ENCODE data around the gene IFT88.
A peak's percentile ranks its signal among the peaks of the same experiment; 100 is the strongest.

IFT88 gene, protein sequence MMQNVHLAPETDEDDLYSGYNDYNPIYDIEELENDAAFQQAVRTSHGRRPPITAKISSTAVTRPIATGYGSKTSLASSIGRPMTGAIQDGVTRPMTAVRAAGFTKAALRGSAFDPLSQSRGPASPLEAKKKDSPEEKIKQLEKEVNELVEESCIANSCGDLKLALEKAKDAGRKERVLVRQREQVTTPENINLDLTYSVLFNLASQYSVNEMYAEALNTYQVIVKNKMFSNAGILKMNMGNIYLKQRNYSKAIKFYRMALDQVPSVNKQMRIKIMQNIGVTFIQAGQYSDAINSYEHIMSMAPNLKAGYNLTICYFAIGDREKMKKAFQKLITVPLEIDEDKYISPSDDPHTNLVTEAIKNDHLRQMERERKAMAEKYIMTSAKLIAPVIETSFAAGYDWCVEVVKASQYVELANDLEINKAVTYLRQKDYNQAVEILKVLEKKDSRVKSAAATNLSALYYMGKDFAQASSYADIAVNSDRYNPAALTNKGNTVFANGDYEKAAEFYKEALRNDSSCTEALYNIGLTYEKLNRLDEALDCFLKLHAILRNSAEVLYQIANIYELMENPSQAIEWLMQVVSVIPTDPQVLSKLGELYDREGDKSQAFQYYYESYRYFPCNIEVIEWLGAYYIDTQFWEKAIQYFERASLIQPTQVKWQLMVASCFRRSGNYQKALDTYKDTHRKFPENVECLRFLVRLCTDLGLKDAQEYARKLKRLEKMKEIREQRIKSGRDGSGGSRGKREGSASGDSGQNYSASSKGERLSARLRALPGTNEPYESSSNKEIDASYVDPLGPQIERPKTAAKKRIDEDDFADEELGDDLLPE

DNA sequence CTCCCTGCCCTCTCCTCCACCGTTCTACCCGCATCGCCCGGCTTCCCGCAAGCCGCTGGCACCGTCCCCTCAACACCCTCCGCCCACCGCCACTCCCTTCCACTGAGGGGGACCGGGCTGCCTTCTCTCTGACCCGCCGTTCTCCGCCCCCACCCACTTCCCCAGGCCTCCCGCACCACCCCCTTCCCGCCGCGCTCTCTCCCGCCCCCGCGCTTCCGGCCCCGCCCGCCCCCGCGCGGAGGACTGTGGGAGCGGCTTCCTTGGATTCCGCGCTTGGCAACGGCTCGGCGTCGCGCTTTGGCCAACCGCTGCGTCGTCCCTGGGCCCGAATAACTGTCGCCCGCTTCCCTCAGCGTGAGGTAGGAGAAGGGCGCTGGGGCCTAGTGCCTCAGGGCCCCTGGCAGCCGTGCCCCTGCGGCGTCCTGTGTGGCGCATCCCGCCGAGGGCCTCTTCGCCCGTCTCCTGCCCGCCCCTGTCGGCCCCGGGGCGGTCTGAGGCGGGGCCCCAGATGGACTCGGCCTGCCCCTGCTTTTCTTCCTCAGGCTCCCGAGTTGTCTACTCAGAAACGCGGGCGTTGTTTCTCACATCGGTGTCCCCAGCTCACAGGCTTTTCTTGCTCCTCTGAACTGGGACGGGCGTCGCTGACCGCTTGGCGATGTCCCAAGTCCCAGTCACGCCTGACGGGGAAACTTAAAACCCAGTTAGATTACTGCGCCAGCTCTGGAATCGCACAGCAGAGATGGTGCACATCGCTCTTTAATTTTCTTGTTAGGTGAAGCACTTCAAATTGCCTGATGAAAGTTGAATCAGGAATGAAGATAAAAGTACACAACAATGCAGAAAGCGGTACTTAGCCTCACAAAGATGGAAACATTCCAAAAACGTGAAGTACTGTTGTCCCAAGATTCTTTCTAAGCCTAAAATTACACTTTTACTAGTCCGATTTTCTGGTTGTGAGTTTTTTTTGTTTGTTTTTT lies at the start of gene IFT88:
IFT88 (plus strand) TSS at position 260 of the 977 bp plus-strand sequence. CDS start 7,229 bp downstream, outside the sequence.
- peak within 1 kb of the TSS; percentile 74 for H3K4me3 ChIP-seq (ENCODE audit: low read length)
- peak within 1 kb of the TSS; percentile 81 for H3K9ac ChIP-seq (ENCODE audit: low read depth, low read length)
- H3K4me1 ChIP-seq (ENCODE audit: insufficient read depth, low read length) = no peaks in the 10 kb centered on the region
- peaks cover 15% of the 10 kb centered on the region; the same call in 1 of the 2 replicates for H3K9me3 ChIP-seq (ENCODE audit: insufficient read depth, low read depth, low read length)
- H3K36me3 ChIP-seq (ENCODE audit: insufficient read depth, low read depth, low read length) = no peaks in the 10 kb centered on the region
- peak within 1 kb of the TSS; percentile 7 for H3K27ac ChIP-seq (ENCODE audit: low read length)
- H3K27me3 ChIP-seq (ENCODE audit: insufficient read depth, low read length) = no peaks in the 10 kb centered on the region

DNA sequence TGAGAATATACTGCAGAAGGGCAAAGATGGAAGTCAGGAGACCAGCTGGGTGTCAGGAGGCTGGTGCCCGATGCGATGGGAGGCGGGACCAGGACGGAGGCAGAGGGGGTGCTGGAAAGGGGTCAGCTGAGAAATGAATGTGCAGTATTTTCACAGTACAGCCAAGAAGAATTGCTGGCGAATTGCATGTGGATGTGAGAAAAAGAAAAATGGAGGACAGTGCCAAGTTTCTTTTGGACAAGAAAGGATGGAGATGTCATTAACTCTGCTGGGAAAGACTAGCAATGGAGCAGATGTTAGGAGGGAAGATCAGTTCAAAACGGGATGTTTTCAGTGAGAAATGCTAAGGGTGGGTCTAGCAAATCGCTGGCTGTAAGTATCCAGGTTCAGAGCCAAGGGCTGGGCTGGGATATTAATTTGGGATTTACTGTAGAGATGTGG lies 48.3 kb upstream of the IFT88 start:
- H3K9ac ChIP-seq (ENCODE audit: low read depth, low read length) = no peak overlapping the region
- H3K4me1 ChIP-seq (ENCODE audit: insufficient read depth, low read length) = peaks cover 11% of the 10 kb centered on the region; the same call in 1 of the 2 replicates

DNA sequence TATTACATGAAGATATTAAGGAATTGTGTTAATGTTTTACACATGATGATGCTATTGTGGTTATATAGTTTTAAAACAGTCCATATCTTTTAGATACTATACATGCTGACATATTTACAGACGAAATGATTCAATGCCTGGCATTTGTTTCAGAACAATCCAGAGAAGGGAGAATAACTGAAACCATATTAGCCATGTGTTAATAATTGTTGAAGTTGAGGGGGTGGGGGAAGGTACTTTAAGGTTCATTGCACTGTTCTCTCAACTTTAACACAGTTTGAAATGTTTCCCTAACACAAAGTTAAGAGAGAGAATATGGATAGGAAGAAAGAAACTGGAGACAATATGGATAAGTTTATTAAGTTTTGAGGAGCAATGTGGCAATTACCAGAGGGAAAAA lies 47.1 kb upstream of the IFT88 start:
- peaks cover 3% of the 10 kb centered on the region; the same call in 1 of the 2 replicates for H3K27me3 ChIP-seq (ENCODE audit: insufficient read depth, low read length)
- no peaks in the 10 kb centered on the region for H3K9me3 ChIP-seq (ENCODE audit: insufficient read depth, low read depth, low read length)
- H3K36me3 ChIP-seq (ENCODE audit: insufficient read depth, low read depth, low read length) = no peaks in the 10 kb centered on the region
- H3K4me1 ChIP-seq (ENCODE audit: insufficient read depth, low read length) = peaks cover 11% of the 10 kb centered on the region; the same call in 1 of the 2 replicates
- no peak overlapping the region for H3K9ac ChIP-seq (ENCODE audit: low read depth, low read length)
- no peak overlapping the region for H3K4me3 ChIP-seq (ENCODE audit: low read length)
- no peak overlapping the region for H3K27ac ChIP-seq (ENCODE audit: low read length)

More for the DNA sequence above, 48.3 kb upstream of the IFT88 start:
- H3K9me3 ChIP-seq (ENCODE audit: insufficient read depth, low read depth, low read length) = no peaks in the 10 kb centered on the region
- H3K27ac ChIP-seq (ENCODE audit: low read length) = no peak overlapping the region
- H3K27me3 ChIP-seq (ENCODE audit: insufficient read depth, low read length) = no peaks in the 10 kb centered on the region
- no peak overlapping the region for H3K4me3 ChIP-seq (ENCODE audit: low read length)
- H3K36me3 ChIP-seq (ENCODE audit: insufficient read depth, low read depth, low read length) = no peaks in the 10 kb centered on the region

DNA sequence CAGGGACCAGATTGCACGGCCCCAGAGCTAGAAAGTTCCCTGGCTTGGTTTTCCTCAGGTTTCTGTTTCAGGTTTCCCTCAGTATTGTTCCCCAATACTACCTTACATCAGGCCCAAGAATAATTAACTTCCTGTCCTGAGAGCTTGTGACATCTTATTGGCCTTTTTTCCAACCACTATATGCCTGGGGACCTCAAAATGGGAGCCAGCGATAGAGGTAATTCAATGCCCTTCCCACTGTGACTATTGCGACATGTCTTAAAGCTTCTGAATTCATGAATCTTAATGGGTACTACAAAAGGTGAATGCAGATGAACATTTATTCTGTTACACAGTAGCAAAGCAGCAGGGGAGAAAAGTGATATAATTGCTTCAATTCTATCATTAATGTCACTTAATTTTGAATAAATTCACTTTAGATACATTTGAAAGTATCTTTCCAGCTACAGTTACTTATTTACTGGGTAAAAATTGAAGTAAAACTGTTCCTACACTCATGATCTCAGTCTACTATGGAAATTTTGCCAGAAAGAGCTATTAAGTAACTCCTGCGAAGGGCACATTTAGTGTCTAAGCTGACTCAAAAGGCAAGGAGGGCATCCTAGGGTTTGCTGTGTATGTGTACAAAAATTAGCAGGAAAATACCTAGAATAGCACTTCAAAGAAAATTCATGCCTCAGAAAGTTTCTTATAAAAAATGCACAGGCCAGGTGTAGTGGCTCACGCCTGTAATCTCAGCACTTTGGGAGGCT lies 45.4 kb upstream of the IFT88 start:
- no peak overlapping the region for H3K27ac ChIP-seq (ENCODE audit: low read length)
- H3K9me3 ChIP-seq (ENCODE audit: insufficient read depth, low read depth, low read length) = no peaks in the 10 kb centered on the region
- peaks cover 14% of the 10 kb centered on the region; the same call in 1 of the 2 replicates for H3K4me1 ChIP-seq (ENCODE audit: insufficient read depth, low read length)
- no peaks in the 10 kb centered on the region for H3K36me3 ChIP-seq (ENCODE audit: insufficient read depth, low read depth, low read length)
- no peak overlapping the region for H3K4me3 ChIP-seq (ENCODE audit: low read length)
- H3K9ac ChIP-seq (ENCODE audit: low read depth, low read length) = no peak overlapping the region
- H3K27me3 ChIP-seq (ENCODE audit: insufficient read depth, low read length) = peaks cover 18% of the 10 kb centered on the region

DNA sequence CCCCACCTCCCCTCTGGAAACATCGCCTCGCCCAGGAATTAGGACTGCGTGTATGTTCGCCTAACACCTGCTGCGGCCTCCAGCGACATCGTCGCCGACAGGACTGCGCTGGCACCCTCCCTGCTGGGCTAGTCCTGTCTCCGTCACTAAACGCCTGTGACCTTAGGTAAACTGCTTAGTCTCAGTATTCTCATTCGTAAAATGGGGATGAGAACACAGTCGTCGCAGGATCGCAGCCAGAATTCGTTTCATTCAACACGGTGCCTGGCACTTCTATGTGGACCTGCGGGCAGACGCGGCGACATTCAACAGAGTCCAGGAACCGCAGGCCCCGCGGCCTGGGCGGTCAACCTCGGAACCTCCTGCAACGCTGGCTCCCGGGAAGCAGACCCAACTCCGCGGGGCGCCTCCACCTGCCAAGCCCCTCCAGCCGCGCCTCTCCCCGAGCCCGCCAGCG lies 41.8 kb upstream of the IFT88 start:
- peaks cover 49% of the 10 kb centered on the region for H3K27me3 ChIP-seq (ENCODE audit: insufficient read depth, low read length)
- peak overlapping the region; percentile 65 for H3K4me3 ChIP-seq (ENCODE audit: low read length)
- no peak overlapping the region for H3K27ac ChIP-seq (ENCODE audit: low read length)
- H3K36me3 ChIP-seq (ENCODE audit: insufficient read depth, low read depth, low read length) = no peaks in the 10 kb centered on the region
- H3K9ac ChIP-seq (ENCODE audit: low read depth, low read length) = no peak overlapping the region
- no peaks in the 10 kb centered on the region for H3K9me3 ChIP-seq (ENCODE audit: insufficient read depth, low read depth, low read length)
- H3K4me1 ChIP-seq (ENCODE audit: insufficient read depth, low read length) = peaks cover 14% of the 10 kb centered on the region; the same call in 1 of the 2 replicates

DNA sequence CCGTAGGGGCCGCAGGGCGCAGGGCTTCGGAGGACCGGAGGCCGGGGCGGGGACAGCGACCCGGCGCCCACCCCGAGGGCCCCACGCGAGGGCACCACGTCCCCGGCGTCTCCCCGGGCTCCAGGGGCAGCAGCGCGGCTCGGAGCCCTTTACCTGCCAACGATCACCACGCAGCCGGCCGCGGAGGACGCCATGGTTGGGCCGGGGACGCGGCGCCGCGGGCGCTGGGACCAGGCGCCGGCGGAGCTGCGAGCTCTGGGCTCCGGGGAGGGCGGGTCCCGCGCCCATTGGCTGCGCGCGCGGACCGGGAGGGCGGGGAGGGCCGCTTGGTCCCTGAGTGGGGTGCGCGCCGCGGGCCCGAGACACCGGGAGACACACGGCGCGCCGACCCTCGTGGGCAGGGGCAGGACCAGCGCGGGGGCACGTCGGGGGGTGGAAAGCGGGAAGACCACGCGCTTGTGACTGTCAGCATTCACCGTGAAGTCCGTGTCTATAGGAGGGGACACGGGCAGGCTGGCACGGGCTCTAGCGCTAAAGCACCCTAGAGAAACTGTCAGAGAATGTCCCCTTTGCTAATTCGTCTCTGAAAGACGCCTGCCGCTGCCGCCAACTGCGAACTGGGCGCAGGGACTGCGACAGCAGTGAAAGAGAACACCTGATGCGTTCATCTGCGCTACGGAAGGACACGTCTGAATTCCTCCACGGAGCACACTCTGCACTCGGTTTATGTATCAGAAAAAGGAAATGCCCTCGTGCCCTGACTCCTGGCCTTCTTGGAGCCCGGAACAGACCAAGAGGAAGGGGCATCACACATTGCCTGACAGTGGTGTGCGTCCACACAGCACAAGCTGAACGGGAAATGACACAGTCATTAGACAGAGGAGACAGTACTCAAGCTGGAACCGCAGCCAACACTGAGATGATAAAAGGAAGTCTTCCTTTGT lies 41.1 kb upstream of the IFT88 start, which contains the start of gene CRYL1:
CRYL1 (minus strand) TSS at position 257 of the 944 bp plus-strand sequence; CDS start at position 194, 63 bp downstream.
- H3K4me1 ChIP-seq (ENCODE audit: insufficient read depth, low read length) = peaks cover 14% of the 10 kb centered on the region; the same call in 1 of the 2 replicates
- H3K36me3 ChIP-seq (ENCODE audit: insufficient read depth, low read depth, low read length) = no peaks in the 10 kb centered on the region
- no peaks in the 10 kb centered on the region for H3K9me3 ChIP-seq (ENCODE audit: insufficient read depth, low read depth, low read length)
- no peak within 1 kb of the TSS for H3K27ac ChIP-seq (ENCODE audit: low read length)
- H3K4me3 ChIP-seq (ENCODE audit: low read length) = peak within 1 kb of the TSS; percentile 65
- peaks cover 56% of the 10 kb centered on the region for H3K27me3 ChIP-seq (ENCODE audit: insufficient read depth, low read length)
- no peak within 1 kb of the TSS; the same call in 1 of the 2 replicates for H3K9ac ChIP-seq (ENCODE audit: low read depth, low read length)

DNA sequence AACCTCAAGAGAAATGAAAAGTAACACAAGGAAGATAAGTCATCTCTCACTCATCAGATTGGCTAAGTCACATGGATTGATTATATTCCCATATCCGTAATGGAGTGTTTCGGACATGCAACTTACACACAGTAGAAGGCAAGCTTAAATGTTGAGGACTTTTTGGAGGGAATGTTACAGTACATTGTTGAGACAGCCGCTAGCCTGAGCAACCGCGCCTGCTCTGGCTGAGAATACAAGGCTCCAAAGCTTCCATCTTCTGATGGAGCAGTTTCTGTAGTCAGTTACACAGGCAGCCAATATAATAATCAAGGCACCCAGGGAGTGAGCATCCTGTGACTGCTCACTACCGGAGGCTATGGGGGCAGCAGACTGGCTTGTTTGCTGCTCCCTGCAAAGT lies 40.3 kb upstream of the IFT88 start:
- Histone ChIP-seq H3K9ac (ENCODE audit: low read depth, low read length) (no peak overlapping the region), H3K36me3 (ENCODE audit: insufficient read depth, low read depth, low read length) (no peaks in the 10 kb centered on the region), H3K4me3 (ENCODE audit: low read length) (peak overlapping the region; percentile 65; the same call in 1 of the 2 replicates), H3K27me3 (ENCODE audit: insufficient read depth, low read length) (peaks cover 64% of the 10 kb centered on the region), H3K27ac (ENCODE audit: low read length) (no peak overlapping the region), H3K4me1 (ENCODE audit: insufficient read depth, low read length) (peaks cover 9% of the 10 kb centered on the region; the same call in 1 of the 2 replicates), H3K9me3 (ENCODE audit: insufficient read depth, low read depth, low read length) (no peaks in the 10 kb centered on the region)

DNA sequence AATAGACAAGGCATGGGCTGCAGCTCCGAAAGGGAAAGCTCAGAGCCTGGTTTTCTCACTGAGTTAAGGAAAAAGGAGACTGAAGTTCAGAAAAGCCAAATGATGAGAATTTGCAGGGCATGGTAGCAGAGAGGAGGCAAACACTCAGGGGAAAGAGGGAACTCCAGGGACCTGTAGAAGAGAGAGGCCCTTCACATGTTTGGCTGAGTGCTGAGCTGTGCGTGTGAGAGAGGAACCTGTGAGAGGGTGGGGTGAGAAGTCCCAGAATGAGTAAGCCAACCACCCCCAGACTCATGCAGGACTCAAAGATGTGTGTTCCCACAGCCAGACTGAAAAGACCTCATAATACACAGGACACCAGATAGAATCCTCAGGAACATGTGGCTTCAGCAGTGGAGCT lies 38.5 kb upstream of the IFT88 start:
- no peak overlapping the region for H3K4me3 ChIP-seq (ENCODE audit: low read length)
- peaks cover 82% of the 10 kb centered on the region for H3K27me3 ChIP-seq (ENCODE audit: insufficient read depth, low read length)
- no peak overlapping the region for H3K9ac ChIP-seq (ENCODE audit: low read depth, low read length)
- no peak overlapping the region for H3K27ac ChIP-seq (ENCODE audit: low read length)
- no peaks in the 10 kb centered on the region for H3K36me3 ChIP-seq (ENCODE audit: insufficient read depth, low read depth, low read length)
- no peaks in the 10 kb centered on the region for H3K9me3 ChIP-seq (ENCODE audit: insufficient read depth, low read depth, low read length)
- H3K4me1 ChIP-seq (ENCODE audit: insufficient read depth, low read length) = peaks cover 4% of the 10 kb centered on the region; the same call in 1 of the 2 replicates

DNA sequence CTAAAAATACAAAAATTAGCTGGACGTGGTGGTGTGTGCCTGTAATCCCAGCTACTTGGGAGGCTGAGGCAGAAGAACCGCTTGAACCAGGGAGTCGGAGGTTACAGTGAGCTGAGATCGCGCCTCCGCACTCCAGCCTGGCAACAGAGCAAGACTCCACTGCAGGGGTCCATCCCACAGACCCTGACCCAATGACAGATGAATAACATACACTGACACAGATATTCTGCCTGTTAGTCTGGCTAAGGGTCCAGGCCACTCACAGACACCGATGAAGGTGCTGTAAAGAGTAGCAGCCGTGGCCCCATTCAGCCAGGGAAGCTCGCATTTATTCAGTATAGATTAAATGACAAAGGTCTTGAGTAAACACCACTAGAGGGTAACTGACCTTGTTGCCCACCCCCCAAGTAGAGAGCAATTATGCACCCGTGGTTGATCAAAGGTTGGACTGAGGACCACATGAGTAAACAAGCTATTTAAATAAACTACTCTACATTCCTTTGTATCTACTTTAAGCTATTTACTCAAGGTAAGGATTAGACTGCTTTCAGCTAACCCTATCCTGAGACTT lies 32.8 kb upstream of the IFT88 start:
- Histone ChIP-seq H3K9ac (ENCODE audit: low read depth, low read length) (no peak overlapping the region), H3K4me1 (ENCODE audit: insufficient read depth, low read length) (no peaks in the 10 kb centered on the region), H3K27ac (ENCODE audit: low read length) (no peak overlapping the region), H3K9me3 (ENCODE audit: insufficient read depth, low read depth, low read length) (peaks cover 18% of the 10 kb centered on the region), H3K36me3 (ENCODE audit: insufficient read depth, low read depth, low read length) (no peaks in the 10 kb centered on the region), H3K4me3 (ENCODE audit: low read length) (no peak overlapping the region), H3K27me3 (ENCODE audit: insufficient read depth, low read length) (peaks cover 68% of the 10 kb centered on the region)

Measured in iPS-20b (cell line).